ENCODE measurements around the gene ODAD3.
"Not testable (repeated sequence)": the region's sequence is repeated elsewhere in the genome, so short reads cannot be mapped to it uniquely, and the experiment has no call there.

Gene ODAD3

DNA sequence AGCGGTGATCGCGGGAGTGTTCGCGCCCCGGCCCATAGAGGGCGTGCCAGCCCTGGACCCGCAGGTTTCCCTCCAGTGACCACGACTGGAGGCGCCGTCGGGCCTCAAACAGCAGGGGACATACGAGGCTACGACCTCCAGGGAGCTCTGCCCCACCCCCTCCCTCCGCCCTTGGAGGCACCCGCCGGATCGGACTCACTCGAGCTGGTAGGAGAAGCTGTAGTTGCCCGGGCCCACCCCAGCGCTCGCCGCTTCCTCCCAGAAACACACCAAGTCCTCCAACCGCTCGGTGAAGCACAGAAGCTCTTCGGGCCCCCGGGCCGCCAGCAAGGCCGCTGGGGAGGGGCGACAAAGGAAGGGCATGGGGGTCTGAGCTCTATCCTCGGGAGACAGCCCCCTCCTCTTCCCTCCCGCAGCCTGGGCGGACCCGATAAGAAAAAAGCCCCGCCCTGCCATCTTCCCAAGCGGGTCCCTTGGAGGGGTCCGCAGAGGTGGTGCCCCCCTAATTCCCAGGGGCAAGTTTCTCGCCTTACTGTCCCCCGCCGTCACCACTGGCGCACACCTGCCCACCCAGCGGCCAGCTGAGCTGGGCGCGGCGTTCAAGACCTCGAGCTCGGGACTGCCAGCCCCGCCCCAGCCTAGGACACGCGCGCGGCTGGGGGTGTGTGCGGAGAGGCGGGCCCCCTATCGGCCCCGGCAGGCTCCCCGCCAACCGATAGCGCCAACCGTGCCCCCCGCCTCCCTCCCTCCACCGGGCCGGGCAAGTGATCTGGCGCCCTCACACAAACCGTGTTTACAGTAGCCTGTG is 51.8 kb downstream of the ODAD3 start:
- peaks cover 2% of the 10 kb centered on the region for H3K4me1 ChIP-seq (ENCODE audit: control insufficient read depth, insufficient read depth, low read length)
- H3K27me3 ChIP-seq (ENCODE audit: control insufficient read depth, insufficient read depth, low read length): no peaks in the 10 kb centered on the region
- peak overlapping the region; percentile 75 for H3K4me3 ChIP-seq (ENCODE audit: low read depth, low read length)
- H3K9ac ChIP-seq (ENCODE audit: low read depth, low read length): no peak overlapping the region
- no peaks in the 10 kb centered on the region for H3K9me3 ChIP-seq (ENCODE audit: control insufficient read depth, insufficient read depth, low read length)
- no peaks in the 10 kb centered on the region for H3K36me3 ChIP-seq (ENCODE audit: control insufficient read depth, insufficient read depth, low read length)

DNA sequence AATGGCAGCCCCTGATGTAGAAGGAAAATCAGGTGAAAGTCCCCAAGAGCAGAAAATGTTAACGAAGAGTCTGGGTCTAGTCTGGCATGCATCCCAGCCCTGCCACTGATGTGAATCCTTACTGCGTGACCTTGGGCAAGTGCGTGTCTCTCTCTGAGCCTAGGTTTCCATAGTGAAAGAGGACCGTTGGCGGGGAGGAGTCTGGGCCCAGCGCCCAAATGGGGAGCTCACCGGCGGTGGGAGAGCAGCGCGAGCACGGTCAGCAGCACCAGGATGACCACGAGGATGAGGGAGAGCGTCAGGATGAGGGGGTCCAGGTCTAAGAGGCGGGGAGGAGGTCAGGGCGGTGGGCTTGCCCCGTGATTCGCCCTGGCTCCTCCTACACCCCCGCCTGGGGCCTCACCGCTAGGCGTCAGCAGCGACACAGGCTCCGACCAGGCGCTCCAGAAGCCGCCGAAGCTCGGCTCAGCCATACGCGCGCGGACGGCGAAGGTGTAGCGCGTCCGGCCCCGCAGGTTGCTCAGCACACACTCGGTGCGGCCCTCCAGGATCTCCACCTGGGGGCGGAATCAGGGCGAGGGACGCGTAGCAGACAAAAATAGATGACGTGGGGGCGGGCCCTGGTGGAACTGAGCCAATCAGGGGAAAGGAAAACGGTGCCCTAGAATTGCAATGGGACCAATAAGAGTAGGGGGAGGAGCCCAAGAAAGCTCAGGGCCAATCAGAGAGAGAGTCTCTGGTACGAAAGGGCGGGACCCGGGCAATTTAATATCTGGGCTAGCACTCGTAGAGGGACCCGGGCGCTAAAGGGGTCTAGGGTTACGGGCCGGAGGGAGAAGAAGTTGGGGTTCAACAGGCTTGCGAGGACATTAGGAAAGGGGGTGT is 54.0 kb downstream of the ODAD3 start:
- H3K4me1 ChIP-seq (ENCODE audit: control insufficient read depth, insufficient read depth, low read length): peaks cover 2% of the 10 kb centered on the region

DNA sequence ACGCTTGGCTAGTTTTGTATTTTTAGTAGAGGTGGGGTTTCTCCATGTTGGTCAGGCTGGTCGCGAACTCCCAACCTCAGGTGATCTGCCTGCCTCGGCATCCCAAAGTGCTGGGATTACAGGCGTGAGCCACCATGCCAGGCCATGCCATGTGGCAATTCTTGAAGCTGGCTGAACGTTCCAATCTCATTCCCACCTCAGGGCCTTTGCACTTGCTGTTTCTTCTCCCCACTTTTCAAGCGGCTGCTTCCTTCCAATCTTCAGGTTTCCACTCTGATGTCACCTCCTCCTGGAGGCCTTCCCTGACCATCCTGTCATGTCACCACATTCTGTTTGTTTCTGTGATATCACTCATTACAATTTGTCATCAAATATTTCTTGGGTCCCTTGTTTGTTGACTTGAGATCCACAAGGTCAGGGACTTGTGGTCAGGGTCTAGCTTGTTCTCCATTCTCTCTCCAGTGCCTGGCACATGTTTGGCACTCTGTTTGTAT is 55.0 kb downstream of the ODAD3 start:
- H3K9me3 ChIP-seq (ENCODE audit: control insufficient read depth, insufficient read depth, low read length): no peaks in the 10 kb centered on the region
- peaks cover 2% of the 10 kb centered on the region for H3K4me1 ChIP-seq (ENCODE audit: control insufficient read depth, insufficient read depth, low read length)
- H3K27me3 ChIP-seq (ENCODE audit: control insufficient read depth, insufficient read depth, low read length): no peaks in the 10 kb centered on the region
- H3K36me3 ChIP-seq (ENCODE audit: control insufficient read depth, insufficient read depth, low read length): peaks cover 4% of the 10 kb centered on the region
- H3K4me3 ChIP-seq (ENCODE audit: low read depth, low read length): peak overlapping the region; percentile 94
- no peak overlapping the region for H3K9ac ChIP-seq (ENCODE audit: low read depth, low read length)

More for the DNA sequence above, 54.0 kb downstream of the ODAD3 start:
- peaks cover under 1% of the 10 kb centered on the region for H3K36me3 ChIP-seq (ENCODE audit: control insufficient read depth, insufficient read depth, low read length)
- H3K27me3 ChIP-seq (ENCODE audit: control insufficient read depth, insufficient read depth, low read length): no peaks in the 10 kb centered on the region
- peak overlapping the region; percentile 94 for H3K4me3 ChIP-seq (ENCODE audit: low read depth, low read length)
- no peaks in the 10 kb centered on the region for H3K9me3 ChIP-seq (ENCODE audit: control insufficient read depth, insufficient read depth, low read length)
- peak overlapping the region; percentile 79 for H3K9ac ChIP-seq (ENCODE audit: low read depth, low read length)

DNA sequence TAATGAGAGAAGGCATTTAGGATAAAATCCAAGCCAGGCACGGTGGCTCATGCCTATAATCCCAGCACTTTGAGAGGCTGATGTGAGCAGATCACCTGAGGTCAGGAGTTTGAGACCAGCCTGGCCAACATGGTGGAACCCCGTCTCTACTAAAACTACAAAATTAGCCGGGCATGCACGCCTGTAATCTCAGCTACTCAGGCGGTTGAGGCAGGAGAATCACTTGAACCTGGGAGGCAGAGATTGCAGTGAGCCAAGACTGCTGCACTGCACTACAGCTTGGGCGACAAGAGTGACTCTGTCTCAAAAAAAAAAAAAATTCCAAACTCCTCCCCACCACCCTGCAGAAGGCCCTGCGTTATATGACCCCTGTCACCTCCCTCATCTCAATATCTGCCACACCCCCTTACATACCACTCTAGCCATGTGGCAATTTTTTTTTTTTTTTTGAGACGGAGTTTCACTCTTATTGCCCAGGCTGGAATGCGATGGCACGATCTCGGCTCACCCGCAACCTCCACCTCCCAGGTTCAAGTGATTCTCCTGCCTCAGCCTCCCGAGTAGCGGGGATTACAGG is 55.6 kb downstream of the ODAD3 start:
- H3K4me3 ChIP-seq (ENCODE audit: low read depth, low read length); H3K36me3 ChIP-seq (ENCODE audit: control insufficient read depth, insufficient read depth, low read length); H3K27me3 ChIP-seq (ENCODE audit: control insufficient read depth, insufficient read depth, low read length); H3K9ac ChIP-seq (ENCODE audit: low read depth, low read length); H3K9me3 ChIP-seq (ENCODE audit: control insufficient read depth, insufficient read depth, low read length); H3K4me1 ChIP-seq (ENCODE audit: control insufficient read depth, insufficient read depth, low read length): not testable (repeated sequence)

DNA sequence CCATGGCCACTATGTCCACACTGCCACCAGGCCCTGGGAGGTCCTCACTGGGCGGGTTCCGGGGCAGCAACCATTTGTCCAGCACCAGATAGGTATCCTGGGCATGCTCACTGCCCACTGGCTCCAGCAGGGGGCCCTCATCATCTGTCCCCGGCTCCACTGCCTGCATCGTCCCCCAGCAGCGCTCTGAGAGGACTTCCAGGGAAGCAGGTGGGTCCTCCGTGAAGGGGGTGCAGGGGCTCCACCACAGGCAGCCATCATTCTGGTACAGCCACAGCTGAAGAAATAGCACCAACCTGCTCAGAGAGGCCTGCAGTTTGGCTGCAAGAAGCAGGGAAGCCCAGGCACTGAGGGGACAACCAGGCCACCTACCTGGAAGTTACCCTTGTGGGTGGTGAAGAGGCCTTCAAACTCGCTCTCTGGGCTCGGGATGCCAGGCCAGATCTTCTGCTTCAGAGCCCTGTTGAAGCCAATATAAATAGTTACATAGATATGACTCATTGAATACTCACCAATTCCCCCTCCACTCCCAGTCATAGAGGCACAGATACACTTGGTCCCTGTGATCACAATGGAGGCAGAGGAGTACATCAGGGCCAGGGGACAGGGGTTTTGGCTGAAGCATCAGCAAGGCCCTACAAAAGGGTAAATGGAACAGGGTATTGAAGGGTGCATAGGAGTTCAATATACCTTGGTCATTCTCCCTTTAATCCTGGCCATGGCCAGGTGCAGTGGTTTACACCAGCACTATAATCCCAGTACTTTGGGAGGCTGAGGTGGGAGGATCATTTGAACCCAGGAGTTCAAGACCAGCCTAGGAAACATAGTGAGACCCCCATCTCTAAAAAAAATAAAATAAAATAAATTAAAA is 56.4 kb downstream of the ODAD3 start:
- Histone ChIP-seq H3K9ac (ENCODE audit: low read depth, low read length) (no peak overlapping the region), H3K27me3 (ENCODE audit: control insufficient read depth, insufficient read depth, low read length) (no peaks in the 10 kb centered on the region), H3K4me1 (ENCODE audit: control insufficient read depth, insufficient read depth, low read length) (peaks cover 2% of the 10 kb centered on the region), H3K36me3 (ENCODE audit: control insufficient read depth, insufficient read depth, low read length) (peaks cover 4% of the 10 kb centered on the region), H3K4me3 (ENCODE audit: low read depth, low read length) (no peak overlapping the region), H3K9me3 (ENCODE audit: control insufficient read depth, insufficient read depth, low read length) (no peaks in the 10 kb centered on the region)

DNA sequence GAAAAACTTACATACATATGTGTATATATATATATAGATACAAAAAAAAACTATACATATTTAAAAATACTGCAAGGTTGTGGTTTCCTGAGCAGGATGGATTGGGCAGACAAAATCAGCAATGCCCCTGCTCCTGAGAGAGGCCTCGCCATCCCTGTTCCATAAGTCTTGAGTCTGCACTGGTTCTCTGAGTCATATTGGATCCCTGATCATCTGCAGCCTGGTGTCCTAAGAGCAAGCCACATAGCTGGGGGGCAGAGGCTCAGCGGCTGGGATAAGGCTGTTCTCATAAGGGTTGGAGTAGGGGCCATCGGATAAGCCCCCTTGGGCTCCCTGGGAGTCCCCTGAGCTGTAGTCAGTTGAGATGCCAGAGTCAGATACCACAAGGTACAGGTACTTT is 57.2 kb downstream of the ODAD3 start:
- H3K9me3 ChIP-seq (ENCODE audit: control insufficient read depth, insufficient read depth, low read length): no peaks in the 10 kb centered on the region
- peaks cover 4% of the 10 kb centered on the region for H3K36me3 ChIP-seq (ENCODE audit: control insufficient read depth, insufficient read depth, low read length)
- H3K27me3 ChIP-seq (ENCODE audit: control insufficient read depth, insufficient read depth, low read length): no peaks in the 10 kb centered on the region
- H3K4me3 ChIP-seq (ENCODE audit: low read depth, low read length): no peak overlapping the region
- no peak overlapping the region for H3K9ac ChIP-seq (ENCODE audit: low read depth, low read length)
- peaks cover 2% of the 10 kb centered on the region for H3K4me1 ChIP-seq (ENCODE audit: control insufficient read depth, insufficient read depth, low read length)

DNA sequence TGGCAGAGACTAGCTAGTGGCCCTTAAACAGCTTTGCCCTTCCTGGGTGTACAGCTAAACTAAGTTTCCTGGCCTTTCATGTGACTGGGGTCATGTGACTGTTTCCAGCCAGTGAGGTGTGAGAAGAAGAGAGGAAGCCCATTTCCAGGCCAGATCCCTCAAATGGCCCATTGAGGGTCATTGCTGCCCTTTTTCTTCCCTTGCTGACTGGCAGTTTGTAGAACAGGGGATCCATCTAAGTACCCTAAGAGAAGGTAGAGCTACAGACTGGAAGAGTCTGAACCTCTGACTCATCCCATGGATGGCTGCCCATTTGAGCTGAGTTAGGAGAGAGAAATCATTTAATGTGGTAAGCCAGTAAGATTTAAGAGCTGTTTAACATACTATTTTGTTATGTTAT is 57.7 kb downstream of the ODAD3 start:
- peaks cover 4% of the 10 kb centered on the region for H3K36me3 ChIP-seq (ENCODE audit: control insufficient read depth, insufficient read depth, low read length)
- no peak overlapping the region for H3K4me3 ChIP-seq (ENCODE audit: low read depth, low read length)
- H3K4me1 ChIP-seq (ENCODE audit: control insufficient read depth, insufficient read depth, low read length): peaks cover 2% of the 10 kb centered on the region
- no peak overlapping the region for H3K9ac ChIP-seq (ENCODE audit: low read depth, low read length)
- H3K27me3 ChIP-seq (ENCODE audit: control insufficient read depth, insufficient read depth, low read length): no peaks in the 10 kb centered on the region
- no peaks in the 10 kb centered on the region for H3K9me3 ChIP-seq (ENCODE audit: control insufficient read depth, insufficient read depth, low read length)

DNA sequence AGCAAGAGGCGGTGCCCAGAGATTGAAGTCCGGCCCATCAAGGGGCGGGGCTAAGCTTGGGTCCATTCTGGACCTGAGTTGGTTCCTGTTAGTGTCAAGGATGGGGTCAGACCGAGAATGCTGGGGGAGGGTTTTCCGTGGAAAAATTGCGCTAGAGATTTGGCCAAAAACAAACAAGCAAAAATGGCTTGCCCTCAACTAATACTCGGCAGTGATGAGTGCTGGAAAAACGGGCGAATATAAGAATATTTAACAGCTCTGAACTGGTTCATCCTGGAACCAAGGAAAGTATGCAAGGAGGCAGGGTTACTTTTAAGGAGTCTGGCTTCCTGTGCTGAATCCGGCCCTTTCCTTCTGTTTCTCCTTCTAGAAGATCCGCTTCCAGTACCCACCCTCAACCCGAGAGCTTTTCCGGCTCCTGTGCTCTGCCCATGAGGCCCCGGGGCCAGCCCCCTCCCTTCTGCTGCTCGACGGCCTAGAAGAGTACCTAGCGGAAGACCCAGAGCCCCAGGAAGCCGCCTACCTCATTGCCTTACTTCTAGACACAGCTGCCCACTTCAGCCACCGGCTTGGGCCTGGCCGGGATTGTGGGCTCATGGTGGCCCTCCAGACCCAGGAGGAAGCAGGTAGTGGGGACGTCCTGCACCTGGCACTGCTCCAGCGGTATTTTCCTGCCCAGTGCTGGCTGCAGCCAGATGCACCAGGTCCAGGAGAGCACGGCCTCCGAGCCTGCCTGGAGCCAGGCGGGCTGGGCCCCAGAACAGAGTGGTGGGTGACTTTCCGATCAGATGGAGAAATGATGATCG is 59.6 kb downstream of the ODAD3 start:
- H3K4me3 ChIP-seq (ENCODE audit: low read depth, low read length): peak overlapping the region; percentile 84

DNA sequence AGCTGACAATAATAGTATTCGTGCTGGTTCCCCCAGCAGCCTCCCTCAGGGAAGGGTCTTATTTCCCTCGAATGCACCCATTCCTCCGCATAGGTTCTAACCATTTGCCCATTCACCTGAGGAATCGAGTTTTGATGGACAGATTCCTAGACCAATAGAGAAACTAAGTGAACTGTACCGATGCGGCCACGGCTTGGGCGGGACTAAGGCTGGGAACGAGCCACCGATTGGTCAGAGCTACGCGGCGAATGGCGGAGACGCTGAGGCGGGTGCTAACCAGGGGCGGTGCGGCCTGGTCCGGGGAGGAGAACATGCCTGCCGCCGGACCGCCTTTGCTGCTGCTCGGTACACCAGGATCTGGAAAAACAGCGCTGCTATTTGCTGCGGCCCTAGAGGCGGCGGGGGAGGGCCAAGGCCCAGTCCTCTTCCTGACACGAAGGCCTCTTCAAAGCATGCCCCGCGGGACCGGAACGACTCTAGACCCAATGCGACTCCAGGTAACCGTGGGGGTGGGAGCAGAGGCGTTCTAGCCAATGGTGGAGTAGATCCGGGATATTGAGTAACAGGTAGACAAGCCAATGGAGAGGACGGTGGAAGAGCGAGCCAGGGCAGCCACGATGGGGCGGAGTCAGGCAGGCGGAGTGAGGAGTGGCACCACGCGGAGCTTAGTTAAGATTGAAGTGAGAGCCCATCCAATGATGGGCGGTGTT is 60.3 kb downstream of the ODAD3 start, which contains the start of gene SWSAP1:
SWSAP1 (plus strand) TSS at position 234 of the 710 bp plus-strand sequence; CDS start at position 249, 15 bp downstream.
- Histone ChIP-seq H3K27me3 (ENCODE audit: control insufficient read depth, insufficient read depth, low read length) (no peaks in the 10 kb centered on the region), H3K9ac (ENCODE audit: low read depth, low read length) (peak within 1 kb of the TSS; percentile 88), H3K36me3 (ENCODE audit: control insufficient read depth, insufficient read depth, low read length) (peaks cover 6% of the 10 kb centered on the region), H3K4me3 (ENCODE audit: low read depth, low read length) (peak within 1 kb of the TSS; percentile 84), H3K4me1 (ENCODE audit: control insufficient read depth, insufficient read depth, low read length) (peaks cover 2% of the 10 kb centered on the region), H3K9me3 (ENCODE audit: control insufficient read depth, insufficient read depth, low read length) (no peaks in the 10 kb centered on the region)

More for the DNA sequence above, 59.6 kb downstream of the ODAD3 start:
- peaks cover 6% of the 10 kb centered on the region for H3K36me3 ChIP-seq (ENCODE audit: control insufficient read depth, insufficient read depth, low read length)
- H3K9me3 ChIP-seq (ENCODE audit: control insufficient read depth, insufficient read depth, low read length): no peaks in the 10 kb centered on the region
- H3K27me3 ChIP-seq (ENCODE audit: control insufficient read depth, insufficient read depth, low read length): no peaks in the 10 kb centered on the region
- peaks cover 2% of the 10 kb centered on the region for H3K4me1 ChIP-seq (ENCODE audit: control insufficient read depth, insufficient read depth, low read length)
- H3K9ac ChIP-seq (ENCODE audit: low read depth, low read length): peak overlapping the region; percentile 79

DNA sequence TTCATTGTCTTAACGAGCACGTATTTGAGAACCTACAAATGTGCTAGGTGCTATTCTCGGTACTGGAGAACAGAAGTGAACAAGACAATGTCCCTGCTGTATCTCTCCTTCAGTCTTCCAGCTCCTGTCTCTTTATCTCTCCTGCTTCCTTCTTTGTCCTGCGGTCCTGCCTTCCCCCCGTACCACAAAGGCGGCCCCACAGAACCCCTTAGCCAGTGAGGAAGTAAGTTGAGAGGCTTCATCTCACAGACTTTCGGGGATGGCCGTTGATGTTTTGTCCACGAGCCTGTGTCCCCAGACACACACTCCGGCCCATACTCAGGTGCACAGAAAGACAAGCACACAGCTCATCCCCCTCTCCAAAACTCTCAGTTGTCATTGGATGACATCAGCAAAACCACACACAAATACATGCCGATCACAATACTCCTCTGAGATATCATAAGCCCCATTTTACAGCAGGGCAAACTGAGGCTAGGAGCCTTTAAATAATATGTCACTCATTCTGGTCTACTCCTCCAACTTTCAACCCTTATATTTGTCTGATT is 61.0 kb downstream of the ODAD3 start:
- H3K4me3 ChIP-seq (ENCODE audit: low read depth, low read length): peak overlapping the region; percentile 77

More for the DNA sequence above, 61.0 kb downstream of the ODAD3 start:
- H3K9ac ChIP-seq (ENCODE audit: low read depth, low read length): no peak overlapping the region
- peaks cover 6% of the 10 kb centered on the region for H3K36me3 ChIP-seq (ENCODE audit: control insufficient read depth, insufficient read depth, low read length)
- H3K4me1 ChIP-seq (ENCODE audit: control insufficient read depth, insufficient read depth, low read length): peaks cover 2% of the 10 kb centered on the region
- H3K27me3 ChIP-seq (ENCODE audit: control insufficient read depth, insufficient read depth, low read length): no peaks in the 10 kb centered on the region
- H3K9me3 ChIP-seq (ENCODE audit: control insufficient read depth, insufficient read depth, low read length): no peaks in the 10 kb centered on the region

Data from iPS-15b (cell line).